H1 (cell line): ENCODE data around the gene TSEN54. TPM values are rescaled to one million over a fixed set of nuclear protein-coding genes. Genes with fewer than 3 reads are reported as not detected.

Source experiments
- CTCF ChIA-PET: fragments of 300-600 bp; sonication (Branson Sonifier 250); formaldehyde crosslinking; loops from one replicate; lab custom pipeline; 2021; ENCODE audit not compliant: partially characterized antibody; lab: Charles Lee
- POLR2A ChIA-PET: fragments of 300-600 bp; sonication (Branson Sonifier 250); formaldehyde crosslinking; loops from one replicate; lab custom pipeline; 2021; ENCODE audit warnings: inconsistent platforms; ENCODE audit not compliant: partially characterized antibody; lab: Charles Lee
- DNase-seq, 2 experiments: peaks; one replicate each; pipeline versions ENCODE4 v3.0.0 to v3.0.0-alpha.2; 2010 to 2022; ENCODE audit warnings: low spot score in 2 of 2, low read depth in 1 of 2, mixed read lengths in 1 of 2
- FAIRE-seq: peaks from 2 replicates; lab custom pipeline; 2011; peaks lifted over from hg19 to GRCh38; lab: Jason Lieb, UNC
- H2AFZ ChIP-seq: 2 replicates; pipeline ENCODE4 v1.8.1; 2012; ENCODE audit warnings: low read length, inconsistent platforms
- H2AK5ac ChIP-seq: 2 replicates; pipeline ENCODE4 v1.6.1; 2013; ENCODE audit warnings: low read depth, low read length
- H2BK120ac ChIP-seq: replicated peaks from 2 replicates; pipeline ENCODE3; 2013; ENCODE audit warnings: low read depth, low read length, inconsistent platforms
- H2BK12ac ChIP-seq: 2 replicates; pipeline ENCODE4 v1.6.1; 2013; ENCODE audit warnings: low read depth, low read length
- H2BK15ac ChIP-seq: 2 replicates; pipeline ENCODE4 v1.6.1; 2013; ENCODE audit warnings: low read length
- H2BK20ac ChIP-seq: 2 replicates; pipeline ENCODE4 v1.6.1; 2013; ENCODE audit warnings: low read length
- H2BK5ac ChIP-seq: 2 replicates; pipeline ENCODE4 v1.6.1; 2013; ENCODE audit warnings: low read depth, low read length
- H3K14ac ChIP-seq: 2 replicates; pipeline ENCODE4 v1.6.1; 2013; ENCODE audit warnings: inconsistent platforms; ENCODE audit not compliant: insufficient read length
- H3K18ac ChIP-seq: 2 replicates; pipeline ENCODE4 v1.6.1; 2013; ENCODE audit warnings: low read length; ENCODE audit errors: extremely low read depth
- H3K23ac ChIP-seq: 2 replicates; pipeline ENCODE4 v1.6.1; 2013; ENCODE audit warnings: inconsistent platforms; ENCODE audit not compliant: insufficient read length
- H3K23me2 ChIP-seq: 2 replicates; pipeline ENCODE4 v1.6.1; 2013; ENCODE audit warnings: low read depth, low read length
- H3K27ac ChIP-seq: 2 replicates; pipeline ENCODE4 v1.6.1; 2011; ENCODE audit warnings: low read depth, low read length, inconsistent platforms
- H3K27me3 ChIP-seq, 4 experiments: replicated peaks in 1 of 4; 1 replicate in 1 of 4; 2 replicates in 3 of 4; pipeline versions ENCODE4 v1.6.1 to v1.8.1; 2011 to 2013; ENCODE audit warnings: low read length in 3 of 4, mild to moderate bottlenecking in 3 of 4, inconsistent platforms in 2 of 4, mixed read lengths in 2 of 4, moderate library complexity in 1 of 4; ENCODE audit not compliant: control insufficient read depth in 3 of 4, insufficient read depth in 3 of 4; ENCODE audit errors: extremely low read depth in 1 of 4
- H3K36me3 ChIP-seq, 4 experiments: 2 replicates each; pipeline versions ENCODE4 v1.6.1 to v1.8.1; 2011 to 2013; ENCODE audit warnings: mild to moderate bottlenecking in 4 of 4, low read length in 3 of 4, moderate library complexity in 2 of 4, control low read depth in 1 of 4, inconsistent platforms in 1 of 4; ENCODE audit not compliant: insufficient read depth in 4 of 4, control insufficient read depth in 2 of 4
- H3K4ac ChIP-seq: replicated peaks from 2 replicates; pipeline ENCODE3; 2013; ENCODE audit warnings: low read length, low read depth, mixed read lengths, inconsistent platforms; ENCODE audit not compliant: insufficient read length
- H3K4me1 ChIP-seq, 4 experiments: replicated peaks in 1 of 4; 1 replicate in 1 of 4; 2 replicates in 3 of 4; pipeline versions ENCODE4 v1.6.1 to v1.8.1; 2011 to 2013; ENCODE audit warnings: low read length in 3 of 4, inconsistent platforms in 2 of 4, mixed read lengths in 1 of 4; ENCODE audit not compliant: insufficient read depth in 4 of 4, control insufficient read depth in 3 of 4
- H3K4me2 ChIP-seq, 2 experiments: 2 replicates each; pipeline versions ENCODE4 v1.6.1 to v1.8.1; 2011 to 2013; ENCODE audit warnings: low read depth in 2 of 2, low read length in 2 of 2, control low read depth in 1 of 2, inconsistent platforms in 1 of 2, mild to moderate bottlenecking in 1 of 2; ENCODE audit not compliant: insufficient read depth in 1 of 2
- H3K4me3 ChIP-seq, 4 experiments: fragments of 200-600, 300-600 bp in 1 of 4; sonication (generic), shearing (Covaris generic), sonication (Bioruptor Twin) in 1 of 4; 2 replicates each; pipeline versions ENCODE4 v1.5.1 to v1.8.1; 2011 to 2016; ENCODE audit warnings: low read length in 4 of 4, low read depth in 3 of 4, control low read depth in 2 of 4, inconsistent platforms in 2 of 4, mild to moderate bottlenecking in 2 of 4, mixed read lengths in 1 of 4, moderate library complexity in 1 of 4; ENCODE audit not compliant: insufficient read depth in 2 of 4; ENCODE audit errors: extremely low read depth in 1 of 4
- H3K56ac ChIP-seq: replicated peaks from 2 replicates; pipeline ENCODE3; 2013; ENCODE audit warnings: low read depth, mild to moderate bottlenecking, mixed read lengths, low read length, inconsistent platforms; ENCODE audit not compliant: insufficient read length
- H3K79me1 ChIP-seq: 2 replicates; pipeline ENCODE4 v1.6.1; 2013; ENCODE audit warnings: low read depth, low read length, control low read depth
- H3K79me2 ChIP-seq, 2 experiments: 2 replicates each; pipeline versions ENCODE4 v1.6.1 to v1.8.1; 2012 to 2013; ENCODE audit warnings: low read length in 2 of 2, mild to moderate bottlenecking in 2 of 2, inconsistent platforms in 1 of 2; ENCODE audit not compliant: insufficient read depth in 2 of 2, control insufficient read depth in 1 of 2
- H3K9ac ChIP-seq, 4 experiments: replicated peaks in 1 of 4; 1 replicate in 1 of 4; 2 replicates in 3 of 4; pipeline versions ENCODE4 v1.6.1 to v1.8.1; 2011 to 2013; ENCODE audit warnings: low read depth in 3 of 4, low read length in 3 of 4, control low read depth in 2 of 4, mild to moderate bottlenecking in 2 of 4, moderate library complexity in 2 of 4, inconsistent platforms in 1 of 4; ENCODE audit errors: extremely low read depth in 1 of 4
- H3K9me3 ChIP-seq, 2 experiments: 2 replicates each; pipeline versions ENCODE4 v1.6.1 to v1.8.1; 2012 to 2013; ENCODE audit warnings: mild to moderate bottlenecking in 2 of 2, moderate library complexity in 2 of 2, control low read depth in 1 of 2, inconsistent platforms in 1 of 2, low read depth in 1 of 2, low read length in 1 of 2, mixed read lengths in 1 of 2; ENCODE audit not compliant: insufficient read depth in 2 of 2
- H4K20me1 ChIP-seq, 2 experiments: replicated peaks in 1 of 2; 2 replicates each; pipeline versions ENCODE3 to v1.8.1; 2011 to 2013; ENCODE audit warnings: inconsistent platforms in 2 of 2, low read length in 2 of 2, mild to moderate bottlenecking in 1 of 2; ENCODE audit not compliant: insufficient read depth in 2 of 2, control insufficient read depth in 1 of 2
- H4K5ac ChIP-seq: 2 replicates; pipeline ENCODE4 v1.6.1; 2013; ENCODE audit warnings: low read length, low read depth, mixed read lengths, inconsistent platforms; ENCODE audit not compliant: insufficient read length
- H4K8ac ChIP-seq: 2 replicates; pipeline ENCODE4 v1.8.0; 2013; ENCODE audit warnings: mild to moderate bottlenecking, moderate library complexity, low read length, inconsistent platforms; ENCODE audit not compliant: insufficient read depth; ENCODE audit errors: extremely low read depth
- H4K91ac ChIP-seq: replicated peaks from 2 replicates; pipeline ENCODE3; 2013; ENCODE audit warnings: low read length, mixed read lengths, inconsistent platforms; ENCODE audit not compliant: insufficient read length
- ATF3 ChIP-seq: IDR thresholded peaks from 2 replicates; pipeline ENCODE4 v1.6.1; 2011; ENCODE audit warnings: low read depth, mild to moderate bottlenecking, low read length; ENCODE audit not compliant: insufficient read depth
- CHD1 ChIP-seq: IDR thresholded peaks from 2 replicates; pipeline ENCODE4 v1.6.1; 2012; ENCODE audit warnings: low read depth, low read length, improper control_type of control experiment
- CTBP2 ChIP-seq: IDR thresholded peaks from 2 replicates; pipeline ENCODE4 v1.7.0; 2011; ENCODE audit warnings: borderline replicate concordance, mild to moderate bottlenecking, moderate library complexity, mixed read lengths, low read length; ENCODE audit not compliant: insufficient read depth, insufficient read length
- E2F6 ChIP-seq: IDR thresholded peaks from 2 replicates; pipeline ENCODE4 v1.6.1; 2012; ENCODE audit warnings: inconsistent platforms
- RAD21 ChIP-seq, 2 experiments: IDR thresholded peaks in 1 of 2; conservative IDR thresholded peaks in 1 of 2; 2 replicates each; pipeline ENCODE4 v1.6.1; 2011; ENCODE audit warnings: low read depth in 2 of 2, low read length in 2 of 2, improper control_type of control experiment in 1 of 2, inconsistent platforms in 1 of 2, mild to moderate bottlenecking in 1 of 2, moderate library complexity in 1 of 2
- RBBP5 ChIP-seq: IDR thresholded peaks from 2 replicates; pipeline ENCODE4 v1.7.1; 2012; ENCODE audit warnings: low read depth, mild to moderate bottlenecking, inconsistent platforms, low read length, moderate library complexity, borderline replicate concordance
- RNF2 ChIP-seq: fragments of 200-900, 300-1000 bp; sonication (generic); IDR thresholded peaks from 2 replicates; pipeline ENCODE4 v1.7.1; 2016; ENCODE audit warnings: borderline replicate concordance, low read depth, mild to moderate bottlenecking, antibody characterized with exemption, low read length; ENCODE audit not compliant: poor library complexity, severe bottlenecking; ENCODE audit errors: missing control alignments
- WGBS, 2 experiments: shearing (Covaris generic) in 1 of 2; methylation state at CpG; one replicate each; pipeline versions ENCODE4 v1.1.6 to v1.1.7; 2013 to 2015; ENCODE audit warnings: low lambda C conversion rate in 2 of 2, mixed read lengths in 2 of 2, inconsistent platforms in 1 of 2, low coverage in 1 of 2, missing lambda C conversion rate in 1 of 2; ENCODE audit not compliant: insufficient replicate concordance in 2 of 2, insufficient coverage in 1 of 2, insufficient read length in 1 of 2; ENCODE audit errors: extremely low coverage in 1 of 2, missing lambda C conversion rate in 1 of 2; 5-methylcytosine and 5-hydroxymethylcytosine counted together
- polyA plus RNA-seq, 7 experiments: library from polyadenylated mRNA; depleted of rRNA in 3 of 7; stranded (reverse) in 5 of 7; unstranded in 2 of 7; fragments of >200 nt in 5 of 7; fragments of 200-250 nt in 2 of 7; gene quantifications; 1 replicate in 5 of 7; 2 replicates in 1 of 7; 4 replicates in 1 of 7; pipeline versions ENCODE4 v1.2.1 to v1.2.3, GENCODE V29; 2011 to 2013; ENCODE audit warnings: missing spikeins in 2 of 7, mixed read lengths in 2 of 7
- total RNA-seq: library from RNA; stranded (reverse); fragmentation: NEBNext Ultra II Directional; extraction: Animal tissue kit (Norgen Biotek cat#: 25700); gene quantifications from 2 replicates; pipeline ENCODE4 v1.2.1, GENCODE V29; 2021
- TF ChIP-seq, protein P1 (sequence below): IDR thresholded peaks from 2 replicates; pipeline ENCODE4 v1.6.1; 2011; ENCODE audit warnings: low read length, improper control_type of control experiment

The TSEN54 gene
- total and polyA plus RNA-seq, 2 of the 8 experiments (the other 6 are each of a cell fraction or from before 2014, with no cell fraction given) = 43.6 to 60.3 TPM

DNA sequence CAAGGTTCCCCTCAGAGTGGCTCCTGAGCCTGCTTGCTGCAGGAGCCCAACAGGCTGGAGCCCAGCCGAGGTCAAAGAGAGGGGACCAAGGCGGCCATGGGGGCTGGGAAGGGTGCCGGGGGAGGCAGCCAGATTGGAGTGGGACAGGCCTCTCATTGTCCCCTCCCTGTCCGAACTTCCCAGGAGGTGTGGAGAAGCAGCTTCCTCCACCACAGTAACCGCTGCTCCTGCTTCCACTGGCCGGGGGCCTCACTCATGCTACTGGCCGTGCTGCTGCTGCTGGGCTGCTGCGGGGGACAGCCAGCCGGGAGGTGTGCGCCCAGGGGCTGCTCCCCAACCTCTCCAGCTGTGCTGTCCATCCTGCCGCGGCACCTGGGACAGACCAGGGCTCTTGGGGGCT is 30.6 kb upstream of the TSEN54 start:
- Histone ChIP-seq H3K23ac (no peak overlapping the region), H3K79me2 (no peaks in the 10 kb centered on the region), H3K4me1 (peaks cover 0 to 1% (median 0%) of the 10 kb centered on the region in 4 experiments; a peak in 3 of 7 replicates), H3K14ac (no peak overlapping the region), H3K27ac (no peak overlapping the region), H4K20me1 (peaks cover 0 to 7% of the 10 kb centered on the region in 2 experiments), H2BK15ac (no peak overlapping the region), H2AK5ac (no peak overlapping the region), H4K5ac (no peak overlapping the region), H3K27me3 (no peaks in the 10 kb centered on the region), H2BK20ac (no peak overlapping the region), H3K9me3 (no peaks in the 10 kb centered on the region), H3K36me3 (peaks cover 0 to 2% (median 0%) of the 10 kb centered on the region in 4 experiments; a peak in 1 of 8 replicates), H3K23me2 (no peaks in the 10 kb centered on the region), H4K91ac (no peak overlapping the region), H3K18ac (no peak overlapping the region), H2BK5ac (no peak overlapping the region), H3K56ac (no peak overlapping the region), H3K4me2 (no peak overlapping the region), H3K9ac (no peak overlapping the region), H3K4me3 (no peak overlapping the region), H3K4ac (no peak overlapping the region), H2AFZ (no peak overlapping the region), H2BK12ac (no peak overlapping the region), H2BK120ac (no peak overlapping the region), H4K8ac (no peak overlapping the region), H3K79me1 (no peaks in the 10 kb centered on the region; the same call in none of the 2 replicates)
- FAIRE-seq (no peak), DNase-seq (no peak)
- ChIA-PET POLR2A (interaction anchor here (0.9 to 1.1 kb wide), 4 partner anchors 12 to 16 kb away, joined by 3 to 5 read pairs (median 3); no protein-coding TSS in a partner anchor), CTCF (interaction anchor here (0.5 to 3.3 kb wide), 7 partner anchors 17 to 140 kb away, joined by 3 to 10 read pairs (median 4); no protein-coding TSS in a partner anchor)
- 94% methylated on average over 9 of the region's 12 CpGs; no CpG with 5 or more reads in 1 of the 2 experiments for WGBS, 2 experiments
- TF ChIP-seq CTBP2 = no peak
- TF ChIP-seq CHD1 = no peak
- no peak for TF ChIP-seq RAD21 (IDR thresholded peaks at IDR 0.05 in 1 of 2, conservative IDR thresholded peaks at IDR 0.05 in 1 of 2; ENCODE audit: low read depth in 2 of 2, low read length in 2 of 2)
- TF ChIP-seq RNF2 = no peak
- TF ChIP-seq ATF3 = no peak
- TF ChIP-seq, protein P1, sequence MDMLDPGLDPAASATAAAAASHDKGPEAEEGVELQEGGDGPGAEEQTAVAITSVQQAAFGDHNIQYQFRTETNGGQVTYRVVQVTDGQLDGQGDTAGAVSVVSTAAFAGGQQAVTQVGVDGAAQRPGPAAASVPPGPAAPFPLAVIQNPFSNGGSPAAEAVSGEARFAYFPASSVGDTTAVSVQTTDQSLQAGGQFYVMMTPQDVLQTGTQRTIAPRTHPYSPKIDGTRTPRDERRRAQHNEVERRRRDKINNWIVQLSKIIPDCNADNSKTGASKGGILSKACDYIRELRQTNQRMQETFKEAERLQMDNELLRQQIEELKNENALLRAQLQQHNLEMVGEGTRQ = no peak
- TF ChIP-seq E2F6 = no peak
- no peak for TF ChIP-seq RBBP5
